ENCODE measurements around the gene AP3B1. TPM values are rescaled to one million over a fixed set of nuclear protein-coding genes. Genes with fewer than 3 reads are reported as not detected.

AP3B1 gene
- polyA plus RNA-seq, 3 donors: 20.3 to 39.8 (median 24.9) TPM

DNA sequence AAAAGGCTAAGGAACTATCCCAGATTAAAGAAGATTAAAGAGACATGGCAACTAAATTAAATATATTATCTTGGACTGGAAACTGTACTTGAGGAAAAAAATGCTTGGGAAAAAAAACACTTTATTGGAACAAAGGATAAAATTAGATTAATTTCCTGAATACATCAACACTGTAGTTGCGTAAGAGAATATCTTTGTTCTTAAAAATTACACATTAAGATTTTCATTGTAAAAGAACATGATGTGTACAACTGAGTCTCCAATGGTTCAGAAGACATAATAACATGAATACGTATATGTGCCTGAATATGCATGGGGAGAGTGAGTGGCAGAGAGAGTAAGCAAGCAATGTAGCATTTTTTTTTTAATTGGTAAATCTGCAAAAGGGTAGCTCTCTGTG is 2.8 kb downstream of the AP3B1 start:
- Mint-ChIP-seq H3K9me3 (peaks cover 0 to 2% (median 0%) of the 10 kb centered on the region in 7 donors), H3K27ac (peak overlapping the region in 3 of 7 donors; percentile 18 to 58 (median 30)), H3K4me1 (peaks cover 57% of the 10 kb centered on the region), H3K27me3 (ENCODE audit: low read depth in 3 of 3) (peaks cover 5% of the 10 kb centered on the region in 3 donors), H3K4me3 (no peak overlapping the region), H3K36me3 (peaks cover 3% of the 10 kb centered on the region in 2 donors)
- Histone ChIP-seq H3K27ac (ENCODE audit: low read depth in 1 of 2, low read length in 2 of 2) (peak overlapping the region in 1 of 2 donors; percentile 1), H2AFZ (ENCODE audit: insufficient read depth, low read depth, low read length, poor library complexity, severe bottlenecking) (no peak overlapping the region), H3K9ac (ENCODE audit: insufficient read depth, low read length, poor library complexity, severe bottlenecking) (no peak overlapping the region), H4K20me1 (ENCODE audit: insufficient read depth, low read length) (peaks cover 30% of the 10 kb centered on the region), H3K4me1 (ENCODE audit: control insufficient read depth in 1 of 2, insufficient read depth in 2 of 2, low read length in 2 of 2) (peaks cover 39 to 75% of the 10 kb centered on the region in 2 donors), H3K36me3 (replicated peaks in 1 of 2; ENCODE audit: control insufficient read depth in 1 of 2, insufficient read depth in 2 of 2, low read length in 2 of 2) (no peaks in the 10 kb centered on the region), H3K27me3 (ENCODE audit: control insufficient read depth in 2 of 2, insufficient read depth in 2 of 2, low read length in 2 of 2) (peaks cover 0 to 3% of the 10 kb centered on the region in 2 donors), H3K79me2 (ENCODE audit: insufficient read depth, low read length) (peaks cover 83% of the 10 kb centered on the region), H3K4me2 (replicated peaks; ENCODE audit: extremely low read depth, low read length, poor library complexity, severe bottlenecking) (no peak overlapping the region), H3K4me3 (replicated peaks in 1 of 3; ENCODE audit: low read depth in 2 of 3, low read length in 3 of 3) (no peak overlapping the region), H3K9me3 (replicated peaks in 1 of 2; ENCODE audit: control insufficient read depth in 1 of 2, insufficient read depth in 1 of 2, low read length in 2 of 2) (no peaks in the 10 kb centered on the region)
- intact Hi-C loops (cut with micrococcal nuclease): no loop called here
- TF ChIP-seq, protein P1, sequence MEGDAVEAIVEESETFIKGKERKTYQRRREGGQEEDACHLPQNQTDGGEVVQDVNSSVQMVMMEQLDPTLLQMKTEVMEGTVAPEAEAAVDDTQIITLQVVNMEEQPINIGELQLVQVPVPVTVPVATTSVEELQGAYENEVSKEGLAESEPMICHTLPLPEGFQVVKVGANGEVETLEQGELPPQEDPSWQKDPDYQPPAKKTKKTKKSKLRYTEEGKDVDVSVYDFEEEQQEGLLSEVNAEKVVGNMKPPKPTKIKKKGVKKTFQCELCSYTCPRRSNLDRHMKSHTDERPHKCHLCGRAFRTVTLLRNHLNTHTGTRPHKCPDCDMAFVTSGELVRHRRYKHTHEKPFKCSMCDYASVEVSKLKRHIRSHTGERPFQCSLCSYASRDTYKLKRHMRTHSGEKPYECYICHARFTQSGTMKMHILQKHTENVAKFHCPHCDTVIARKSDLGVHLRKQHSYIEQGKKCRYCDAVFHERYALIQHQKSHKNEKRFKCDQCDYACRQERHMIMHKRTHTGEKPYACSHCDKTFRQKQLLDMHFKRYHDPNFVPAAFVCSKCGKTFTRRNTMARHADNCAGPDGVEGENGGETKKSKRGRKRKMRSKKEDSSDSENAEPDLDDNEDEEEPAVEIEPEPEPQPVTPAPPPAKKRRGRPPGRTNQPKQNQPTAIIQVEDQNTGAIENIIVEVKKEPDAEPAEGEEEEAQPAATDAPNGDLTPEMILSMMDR (IDR thresholded peaks at IDR 0.05): no peak
- WGBS (ENCODE audit: insufficient coverage): no CpG with 5 or more reads among the region's 2 CpGs
- DNase-seq: no peak

DNA sequence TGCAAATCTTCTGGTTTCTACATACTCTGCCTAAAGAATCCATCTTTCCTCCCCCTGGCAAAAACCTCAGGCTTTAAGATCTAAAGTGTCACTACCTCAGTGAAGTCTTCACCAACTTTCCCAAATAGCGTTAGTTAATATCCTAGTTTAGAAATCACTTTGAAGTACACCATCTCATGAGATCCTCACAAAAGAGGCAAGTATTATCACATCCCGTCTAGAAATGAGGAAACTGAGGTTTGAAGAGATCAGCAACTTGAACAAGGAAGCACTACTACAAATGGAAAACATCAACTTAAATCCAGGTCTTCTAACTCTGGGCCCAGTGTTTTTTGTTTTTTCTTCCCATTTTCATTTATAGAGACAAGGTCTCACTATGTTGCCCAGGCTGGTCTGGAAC is 4.6 kb downstream of the AP3B1 start:
- Histone ChIP-seq H2AFZ (ENCODE audit: insufficient read depth, low read depth, low read length, poor library complexity, severe bottlenecking) (no peak overlapping the region), H3K9me3 (replicated peaks in 1 of 2; ENCODE audit: control insufficient read depth in 1 of 2, insufficient read depth in 1 of 2, low read length in 2 of 2) (no peaks in the 10 kb centered on the region), H3K27ac (ENCODE audit: low read depth in 1 of 2, low read length in 2 of 2) (peak overlapping the region in 1 of 2 donors; percentile 52), H3K36me3 (replicated peaks in 1 of 2; ENCODE audit: control insufficient read depth in 1 of 2, insufficient read depth in 2 of 2, low read length in 2 of 2) (no peaks in the 10 kb centered on the region), H3K4me3 (replicated peaks in 1 of 3; ENCODE audit: low read depth in 2 of 3, low read length in 3 of 3) (no peak overlapping the region), H3K4me2 (replicated peaks; ENCODE audit: extremely low read depth, low read length, poor library complexity, severe bottlenecking) (no peak overlapping the region), H3K9ac (ENCODE audit: insufficient read depth, low read length, poor library complexity, severe bottlenecking) (no peak overlapping the region), H3K4me1 (ENCODE audit: control insufficient read depth in 1 of 2, insufficient read depth in 2 of 2, low read length in 2 of 2) (peaks cover 31 to 71% of the 10 kb centered on the region in 2 donors), H3K27me3 (ENCODE audit: control insufficient read depth in 2 of 2, insufficient read depth in 2 of 2, low read length in 2 of 2) (no peaks in the 10 kb centered on the region), H4K20me1 (ENCODE audit: insufficient read depth, low read length) (peaks cover 48% of the 10 kb centered on the region), H3K79me2 (ENCODE audit: insufficient read depth, low read length) (peaks cover 96% of the 10 kb centered on the region)
- no CpG with 5 or more reads among the region's 2 CpGs for WGBS (ENCODE audit: insufficient coverage)
- peak; percentile 15 to 59 (median 56) for DNase-seq
- Mint-ChIP-seq H3K9me3 (peaks cover 0 to 5% (median 0%) of the 10 kb centered on the region in 7 donors), H3K27me3 (ENCODE audit: low read depth in 3 of 3) (peaks cover 0 to 3% (median 0%) of the 10 kb centered on the region in 3 donors), H3K27ac (peak overlapping the region in 6 of 7 donors; percentile 10 to 80 (median 65)), H3K4me1 (peaks cover 57% of the 10 kb centered on the region), H3K36me3 (peaks cover 6 to 11% of the 10 kb centered on the region in 2 donors), H3K4me3 (no peak overlapping the region)
- intact Hi-C loops (cut with micrococcal nuclease): no loop called here
- TF ChIP-seq, protein P1 (IDR thresholded peaks at IDR 0.05): no peak
